Measurements from ENCODE around the gene ASTN1. TPM values are rescaled to one million over a fixed set of nuclear protein-coding genes. Genes with fewer than 3 reads are reported as not detected.
A peak's percentile ranks its signal among the peaks of the same experiment; 100 is the strongest.

ASTN1 gene
- polyA plus RNA-seq, 1 of the 3 experiments (the other 2 are of a cell fraction): 0.13 TPM

DNA sequence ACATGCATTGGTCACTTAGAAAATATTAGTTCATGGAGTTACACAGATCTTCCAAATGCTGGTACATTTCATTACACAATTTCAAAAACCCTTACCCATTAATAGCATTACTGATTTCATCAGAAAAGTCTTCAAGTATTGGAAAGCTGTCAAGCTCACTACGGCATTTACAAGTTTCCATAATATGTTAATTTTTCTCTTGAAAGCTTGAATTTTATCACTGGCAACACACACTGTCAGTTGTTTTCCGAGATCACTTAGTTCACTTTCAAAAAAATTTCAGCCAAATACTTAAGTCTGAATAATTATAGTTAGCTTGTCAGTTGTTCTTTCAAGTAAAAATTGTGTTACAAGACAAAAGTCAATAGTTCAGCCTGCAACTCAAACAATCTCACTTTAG lies 18.0 kb downstream of the ASTN1 start:
- 42% methylated on average over 2 of the region's 2 CpGs for WGBS (ENCODE audit: low lambda C conversion rate)
- Histone ChIP-seq H3K9ac (no peak overlapping the region), H3K27me3 (ENCODE audit: insufficient read depth) (no peaks in the 10 kb centered on the region), H3K4me2 (no peak overlapping the region), H3K9me2 (no peaks in the 10 kb centered on the region), H3F3A (replicated peaks; ENCODE audit: insufficient read depth) (no peaks in the 10 kb centered on the region), H2AFZ (ENCODE audit: low read depth) (no peak overlapping the region), H3K36me3 (replicated peaks in 1 of 2; ENCODE audit: control insufficient read depth in 1 of 2, insufficient read depth in 2 of 2, low read length in 1 of 2) (no peaks in the 10 kb centered on the region), H4K20me1 (ENCODE audit: insufficient read depth) (no peaks in the 10 kb centered on the region), H3K4me3 (ENCODE audit: low read depth in 2 of 2, low read length in 1 of 2) (no peak overlapping the region), H3K9me3 (no peaks in the 10 kb centered on the region), H3K79me2 (ENCODE audit: insufficient read depth) (no peaks in the 10 kb centered on the region), H3K4me1 (ENCODE audit: control insufficient read depth in 1 of 2, insufficient read depth in 2 of 2, low read depth in 1 of 2, low read length in 1 of 2) (peaks cover 0 to 5% of the 10 kb centered on the region in 2 experiments; a peak in 2 of 4 replicates), H3K27ac (ENCODE audit: low read depth in 2 of 2, low read length in 1 of 2) (peak overlapping the region in 1 of 2 experiments; percentile 22; a peak in 1 of 4 replicates)
- TF ChIP-seq, protein P1, sequence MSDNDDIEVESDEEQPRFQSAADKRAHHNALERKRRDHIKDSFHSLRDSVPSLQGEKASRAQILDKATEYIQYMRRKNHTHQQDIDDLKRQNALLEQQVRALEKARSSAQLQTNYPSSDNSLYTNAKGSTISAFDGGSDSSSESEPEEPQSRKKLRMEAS (IDR thresholded peaks at IDR 0.05; ENCODE audit: low read depth): no peak
- TF ChIP-seq ELF1 (IDR thresholded peaks at IDR 0.05): no peak
- TF ChIP-seq YY1 (IDR thresholded peaks at IDR 0.05; ENCODE audit: low read depth): no peak
- no peak for TF ChIP-seq GATA2 (CRISPR knock-in tag; IDR thresholded peaks at IDR 0.05)
- no peak for TF ChIP-seq GABPA (IDR thresholded peaks at IDR 0.05; ENCODE audit: low read depth)
- TF ChIP-seq POLR2AphosphoS5 (IDR thresholded peaks at IDR 0.05; ENCODE audit: low read depth, low read length): no peak
- TF ChIP-seq FOXJ3 (CRISPR knock-in tag; IDR thresholded peaks at IDR 0.05): no peak
- TF ChIP-seq CHD2 (IDR thresholded peaks at IDR 0.05; ENCODE audit: low read length, partially characterized antibody): no peak
- TF ChIP-seq USF1 (IDR thresholded peaks at IDR 0.05; ENCODE audit: borderline replicate concordance, low read depth): no peak
- no peak for TF ChIP-seq FOSL2 (IDR thresholded peaks at IDR 0.05; ENCODE audit: borderline replicate concordance, low read depth)
- TF ChIP-seq RXRA (IDR thresholded peaks at IDR 0.05; ENCODE audit: borderline replicate concordance, low read depth): no peak
- no peak for TF ChIP-seq TEAD4 (IDR thresholded peaks at IDR 0.05; ENCODE audit: borderline replicate concordance, insufficient read depth)
- TF ChIP-seq MEF2A (IDR thresholded peaks at IDR 0.05; ENCODE audit: borderline replicate concordance, low read depth): no peak
- TF ChIP-seq RFX5 (IDR thresholded peaks at IDR 0.05; ENCODE audit: low read length): no peak
- ChIA-PET CTCF (interaction anchor here (2.4 kb wide), 1 partner anchor 35 kb away, joined by 6 read pairs; no protein-coding TSS in a partner anchor), POLR2A (no interaction called here)
- no peak for DNase-seq

DNA sequence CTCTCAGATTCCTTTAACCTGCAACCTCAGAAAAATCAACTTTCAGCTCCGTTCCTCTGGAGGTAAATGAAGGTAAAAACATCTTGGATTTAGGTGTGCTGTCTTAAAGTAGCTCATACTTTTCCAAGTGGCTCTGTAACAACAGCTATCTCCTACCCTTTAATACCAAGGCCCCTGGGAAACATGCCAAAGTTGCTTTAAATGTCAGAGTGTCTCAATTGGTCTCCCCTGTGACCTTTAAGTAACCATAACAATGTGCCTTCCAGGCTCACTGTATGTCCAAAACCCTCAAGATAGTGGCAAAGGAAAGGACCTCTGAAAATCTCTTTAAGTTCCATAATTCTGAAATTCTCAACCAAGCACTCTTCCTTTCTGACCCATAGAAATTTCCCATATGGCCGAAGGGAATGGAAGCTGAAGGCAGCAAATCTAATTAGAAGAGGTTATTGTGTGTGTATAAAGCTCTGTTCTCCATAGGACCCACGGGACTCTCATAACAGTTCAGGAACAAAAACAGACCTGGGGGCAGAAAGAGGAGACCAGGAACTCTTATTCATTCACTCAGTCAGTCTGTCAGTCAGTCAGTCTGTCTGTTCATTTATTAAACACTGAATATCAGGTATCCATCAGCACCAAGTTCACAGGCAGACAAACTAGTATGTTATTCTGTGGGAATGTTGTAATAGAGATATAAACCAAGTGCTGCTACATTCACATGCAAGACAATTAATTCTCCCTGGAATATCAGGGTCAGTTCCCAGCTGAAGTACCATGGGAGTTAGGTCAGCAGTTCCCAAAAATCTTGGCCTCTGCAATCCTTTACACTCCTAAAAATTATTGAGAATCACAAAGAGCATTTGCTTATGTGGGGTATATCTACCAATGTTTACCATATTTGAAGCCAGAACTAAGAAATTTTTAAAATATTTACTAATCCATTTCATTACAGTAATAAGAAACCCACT lies 19.1 kb downstream of the ASTN1 start:
- no peaks in the 10 kb centered on the region for H3F3A ChIP-seq (replicated peaks; ENCODE audit: insufficient read depth)
- H3K27ac ChIP-seq (ENCODE audit: low read depth in 2 of 2, low read length in 1 of 2): peak overlapping the region in 1 of 2 experiments; percentile 69; a peak in 2 of 4 replicates
- no peak overlapping the region for H3K4me3 ChIP-seq (ENCODE audit: low read depth in 2 of 2, low read length in 1 of 2)
- H3K27me3 ChIP-seq (ENCODE audit: insufficient read depth): no peaks in the 10 kb centered on the region
- no peak overlapping the region for H3K4me2 ChIP-seq
- H3K9me3 ChIP-seq: no peaks in the 10 kb centered on the region
- H3K79me2 ChIP-seq (ENCODE audit: insufficient read depth): no peaks in the 10 kb centered on the region
- ChIA-PET POLR2A (no interaction called here), CTCF (interaction anchor here (1.0 to 2.4 kb wide), 2 partner anchors 12 to 36 kb away, joined by 3 to 6 read pairs; no protein-coding TSS in a partner anchor)
- no peak overlapping the region for H2AFZ ChIP-seq (ENCODE audit: low read depth)
- H3K36me3 ChIP-seq (replicated peaks in 1 of 2; ENCODE audit: control insufficient read depth in 1 of 2, insufficient read depth in 2 of 2, low read length in 1 of 2): no peaks in the 10 kb centered on the region
- no peak overlapping the region for H3K9ac ChIP-seq
- H3K9me2 ChIP-seq: no peaks in the 10 kb centered on the region
- H3K4me1 ChIP-seq (ENCODE audit: control insufficient read depth in 1 of 2, insufficient read depth in 2 of 2, low read depth in 1 of 2, low read length in 1 of 2): peaks cover 0 to 5% of the 10 kb centered on the region in 2 experiments; a peak in 2 of 4 replicates
- WGBS (ENCODE audit: low lambda C conversion rate): 6% methylated on average over 3 of the region's 3 CpGs
- H4K20me1 ChIP-seq (ENCODE audit: insufficient read depth): no peaks in the 10 kb centered on the region
- peak; percentile 51 for DNase-seq
- TF ChIP-seq TAF1 (IDR thresholded peaks at IDR 0.05; ENCODE audit: borderline replicate concordance, low read depth, low read length) (no peak), USF2 (IDR thresholded peaks at IDR 0.05; ENCODE audit: borderline replicate concordance, low read depth, low read length) (no peak), MEF2A (IDR thresholded peaks at IDR 0.05; ENCODE audit: borderline replicate concordance, low read depth) (no peak), NFIC (IDR thresholded peaks at IDR 0.05; ENCODE audit: borderline replicate concordance) (no peak), TEAD4 (IDR thresholded peaks at IDR 0.05; ENCODE audit: borderline replicate concordance, insufficient read depth) (no peak), GATA2 (CRISPR knock-in tag; IDR thresholded peaks at IDR 0.05) (no peak), NRF1 (IDR thresholded peaks at IDR 0.05; ENCODE audit: low read depth, low read length) (no peak), JUND (IDR thresholded peaks at IDR 0.05) (no peak), GABPA (IDR thresholded peaks at IDR 0.05; ENCODE audit: low read depth) (no peak)
- TF ChIP-seq, protein P2, sequence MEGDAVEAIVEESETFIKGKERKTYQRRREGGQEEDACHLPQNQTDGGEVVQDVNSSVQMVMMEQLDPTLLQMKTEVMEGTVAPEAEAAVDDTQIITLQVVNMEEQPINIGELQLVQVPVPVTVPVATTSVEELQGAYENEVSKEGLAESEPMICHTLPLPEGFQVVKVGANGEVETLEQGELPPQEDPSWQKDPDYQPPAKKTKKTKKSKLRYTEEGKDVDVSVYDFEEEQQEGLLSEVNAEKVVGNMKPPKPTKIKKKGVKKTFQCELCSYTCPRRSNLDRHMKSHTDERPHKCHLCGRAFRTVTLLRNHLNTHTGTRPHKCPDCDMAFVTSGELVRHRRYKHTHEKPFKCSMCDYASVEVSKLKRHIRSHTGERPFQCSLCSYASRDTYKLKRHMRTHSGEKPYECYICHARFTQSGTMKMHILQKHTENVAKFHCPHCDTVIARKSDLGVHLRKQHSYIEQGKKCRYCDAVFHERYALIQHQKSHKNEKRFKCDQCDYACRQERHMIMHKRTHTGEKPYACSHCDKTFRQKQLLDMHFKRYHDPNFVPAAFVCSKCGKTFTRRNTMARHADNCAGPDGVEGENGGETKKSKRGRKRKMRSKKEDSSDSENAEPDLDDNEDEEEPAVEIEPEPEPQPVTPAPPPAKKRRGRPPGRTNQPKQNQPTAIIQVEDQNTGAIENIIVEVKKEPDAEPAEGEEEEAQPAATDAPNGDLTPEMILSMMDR (IDR thresholded peaks at IDR 0.05): no peak
- TF ChIP-seq, protein P3, sequence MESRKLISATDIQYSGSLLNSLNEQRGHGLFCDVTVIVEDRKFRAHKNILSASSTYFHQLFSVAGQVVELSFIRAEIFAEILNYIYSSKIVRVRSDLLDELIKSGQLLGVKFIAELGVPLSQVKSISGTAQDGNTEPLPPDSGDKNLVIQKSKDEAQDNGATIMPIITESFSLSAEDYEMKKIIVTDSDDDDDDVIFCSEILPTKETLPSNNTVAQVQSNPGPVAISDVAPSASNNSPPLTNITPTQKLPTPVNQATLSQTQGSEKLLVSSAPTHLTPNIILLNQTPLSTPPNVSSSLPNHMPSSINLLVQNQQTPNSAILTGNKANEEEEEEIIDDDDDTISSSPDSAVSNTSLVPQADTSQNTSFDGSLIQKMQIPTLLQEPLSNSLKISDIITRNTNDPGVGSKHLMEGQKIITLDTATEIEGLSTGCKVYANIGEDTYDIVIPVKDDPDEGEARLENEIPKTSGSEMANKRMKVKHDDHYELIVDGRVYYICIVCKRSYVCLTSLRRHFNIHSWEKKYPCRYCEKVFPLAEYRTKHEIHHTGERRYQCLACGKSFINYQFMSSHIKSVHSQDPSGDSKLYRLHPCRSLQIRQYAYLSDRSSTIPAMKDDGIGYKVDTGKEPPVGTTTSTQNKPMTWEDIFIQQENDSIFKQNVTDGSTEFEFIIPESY (IDR thresholded peaks at IDR 0.05; ENCODE audit: borderline replicate concordance, low read depth): no peak
